CD8-positive, alpha-beta memory T cell (primary cell): Measurements from ENCODE around the gene FKBP8. TPM values are rescaled to one million over a fixed set of nuclear protein-coding genes. Genes with fewer than 3 reads are reported as not detected.
"Not testable (repeated sequence)": the region's sequence is repeated elsewhere in the genome, so short reads cannot be mapped to it uniquely, and the experiment has no call there.

ENCODE experiments used
- CTCF ChIA-PET: fragments of 350-600 bp; sonication (Branson Sonifier 250); formaldehyde crosslinking; loops from one replicate; lab custom pipeline; 2021; ENCODE audit warnings: antibody characterized with exemption; lab: Charles Lee
- POLR2A ChIA-PET: fragments of 350-600 bp; sonication (Branson Sonifier 250); formaldehyde crosslinking; loops from one replicate; lab custom pipeline; 2021; ENCODE audit warnings: antibody characterized with exemption; lab: Charles Lee
- DNase-seq, 5 donors: peaks; one replicate each; pipeline versions ENCODE4 v3.0.0 to v3.0.0-alpha.2; 2020 to 2022; ENCODE audit warnings: mixed read lengths in 1 of 5
- H3K27ac ChIP-seq: one replicate; pipeline ENCODE4 v1.7.0; 2013; ENCODE audit warnings: low read depth, mild to moderate bottlenecking, low read length, moderate library complexity
- H3K27me3 ChIP-seq: 2 replicates; pipeline ENCODE4 v1.7.0; 2013; ENCODE audit warnings: low read length, mild to moderate bottlenecking; ENCODE audit not compliant: insufficient read depth, poor library complexity, severe bottlenecking
- H3K36me3 ChIP-seq: 2 replicates; pipeline ENCODE4 v1.7.0; 2013; ENCODE audit warnings: mild to moderate bottlenecking, low read length, moderate library complexity; ENCODE audit not compliant: insufficient read depth
- H3K4me1 ChIP-seq: 2 replicates; pipeline ENCODE4 v1.7.0; 2013; ENCODE audit warnings: mild to moderate bottlenecking, low read length, moderate library complexity; ENCODE audit not compliant: insufficient read depth
- H3K4me3 ChIP-seq: 2 replicates; pipeline ENCODE4 v1.7.0; 2013; ENCODE audit warnings: mild to moderate bottlenecking, low read length
- H3K9me3 ChIP-seq: 2 replicates; pipeline ENCODE4 v1.7.0; 2013; ENCODE audit warnings: mild to moderate bottlenecking, low read length
- H3K27ac Mint-ChIP-seq, 8 donors: one replicate each; pipeline ENCODE4 v1.8.0; 2020 to 2021; ENCODE audit warnings: mixed read lengths in 8 of 8, mild to moderate bottlenecking in 6 of 8, inconsistent platforms in 3 of 8, moderate library complexity in 3 of 8
- H3K27me3 Mint-ChIP-seq, 2 donors: one replicate each; pipeline ENCODE4 v1.8.0; 2020 to 2021; ENCODE audit warnings: mixed read lengths in 2 of 2, mild to moderate bottlenecking in 1 of 2, moderate library complexity in 1 of 2
- H3K36me3 Mint-ChIP-seq, 3 donors: one replicate each; pipeline ENCODE4 v1.8.0; 2020 to 2021; ENCODE audit warnings: mixed read lengths in 3 of 3, inconsistent platforms in 1 of 3, mild to moderate bottlenecking in 1 of 3
- H3K4me1 Mint-ChIP-seq, 3 donors: one replicate each; pipeline ENCODE4 v1.8.0; 2020 to 2021; ENCODE audit warnings: mixed read lengths in 3 of 3, inconsistent platforms in 1 of 3, mild to moderate bottlenecking in 1 of 3
- H3K4me3 Mint-ChIP-seq, 7 donors: one replicate each; pipeline ENCODE4 v1.8.0; 2020 to 2021; ENCODE audit warnings: mixed read lengths in 7 of 7, mild to moderate bottlenecking in 6 of 7, moderate library complexity in 4 of 7, inconsistent platforms in 2 of 7
- H3K9me3 Mint-ChIP-seq, 5 donors: one replicate each; pipeline ENCODE4 v1.8.0; 2020 to 2022; ENCODE audit warnings: mixed read lengths in 5 of 5, mild to moderate bottlenecking in 3 of 5, moderate library complexity in 2 of 5, inconsistent platforms in 1 of 5
- polyA plus RNA-seq: library from polyadenylated mRNA; unstranded; fragments of 300-500 nt; fragmentation: Illumina TruSeq; gene quantifications from one replicate; pipeline ENCODE4 v1.2.3, GENCODE V29; 2021
- total RNA-seq, 2 experiments: library from RNA; stranded (reverse); gene quantifications; one replicate each; pipeline ENCODE4 v1.2.3, GENCODE V29; 2021

FKBP8 gene
- total and polyA plus RNA-seq, 3 experiments from 2014 or later: 138 to 170 (median 161) TPM

DNA sequence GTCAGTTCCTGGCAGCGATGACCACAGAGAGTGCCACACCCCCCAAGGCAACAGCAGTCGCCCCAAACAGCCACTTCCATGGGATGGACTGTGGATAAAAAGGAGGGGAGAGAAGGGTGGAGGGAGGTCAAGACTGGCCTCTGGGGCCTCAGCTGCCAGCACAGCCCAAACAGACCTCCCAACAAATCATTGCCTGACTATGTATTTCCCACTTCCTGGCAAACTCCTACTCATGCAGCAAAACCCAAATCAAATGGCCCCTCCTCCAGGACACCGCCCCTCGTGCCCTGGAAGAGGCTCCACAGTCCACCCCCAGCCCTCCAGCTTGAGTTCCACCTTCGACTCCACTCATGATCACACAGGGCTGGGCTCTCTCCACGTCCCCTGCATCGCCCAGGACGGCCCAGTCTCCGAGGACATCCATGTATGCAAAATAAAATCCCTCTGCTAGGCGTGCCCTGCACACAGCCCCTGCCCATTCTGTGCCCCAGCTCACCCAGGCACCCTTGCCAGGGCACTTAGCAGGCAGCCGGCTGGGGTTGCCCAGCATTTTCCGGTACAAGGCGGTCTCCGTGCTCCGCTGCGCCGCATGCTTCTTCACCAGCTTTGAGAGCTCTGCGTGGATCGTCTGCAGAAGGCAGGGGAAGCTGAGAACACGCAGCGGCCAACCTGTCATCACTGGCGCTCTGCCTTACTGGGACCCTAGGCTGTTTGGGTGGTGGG is 11.0 kb downstream of the FKBP8 start:
- H3K27ac Mint-ChIP-seq: peak overlapping the region in 1 of 8 donors; percentile 30
- Histone ChIP-seq H3K4me1 (no peaks in the 10 kb centered on the region), H3K4me3 (no peak overlapping the region), H3K36me3 (peaks cover 4% of the 10 kb centered on the region), H3K27ac (no peak overlapping the region), H3K9me3 (no peaks in the 10 kb centered on the region), H3K27me3 (no peaks in the 10 kb centered on the region)
- peaks cover 3 to 46% (median 4%) of the 10 kb centered on the region in 3 donors for H3K36me3 Mint-ChIP-seq
- H3K27me3 Mint-ChIP-seq: no peaks in the 10 kb centered on the region
- POLR2A ChIA-PET: no interaction called here
- no peak for DNase-seq
- H3K9me3 Mint-ChIP-seq: no peaks in the 10 kb centered on the region
- H3K4me1 Mint-ChIP-seq: peaks cover 0 to 3% (median 0%) of the 10 kb centered on the region in 3 donors
- CTCF ChIA-PET: interaction anchor here (1.1 kb wide), 1 partner anchor 56 kb away, joined by 3 read pairs; the partner anchor contains the start of gene REX1BD
- H3K4me3 Mint-ChIP-seq: no peak overlapping the region

DNA sequence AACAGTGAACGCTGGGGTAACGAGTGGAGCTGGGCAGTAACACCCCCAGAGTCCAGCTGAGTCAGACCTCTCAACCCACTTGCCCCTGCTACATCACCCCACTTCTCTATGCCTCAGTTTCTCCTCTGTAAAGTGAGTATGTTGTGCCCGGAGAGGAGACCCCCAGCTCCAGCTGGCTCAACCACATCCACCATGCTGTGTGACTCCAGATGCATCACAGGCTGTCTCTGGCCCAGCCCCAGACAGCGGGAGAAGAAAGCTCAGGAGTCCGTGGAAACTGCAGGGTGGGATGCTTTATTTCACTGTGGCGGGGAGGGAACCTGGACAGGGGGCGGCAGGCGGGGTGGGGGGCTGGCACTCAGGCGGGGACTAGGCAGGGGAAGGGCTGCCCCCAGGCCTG is 11.9 kb downstream of the FKBP8 start:
- Histone ChIP-seq H3K27me3 (no peaks in the 10 kb centered on the region), H3K36me3 (peaks cover 4% of the 10 kb centered on the region), H3K4me3 (no peak overlapping the region), H3K4me1 (no peaks in the 10 kb centered on the region), H3K9me3 (no peaks in the 10 kb centered on the region), H3K27ac (no peak overlapping the region)
- Mint-ChIP-seq H3K4me3 (no peak overlapping the region), H3K4me1 (peaks cover 0 to 1% (median 0%) of the 10 kb centered on the region in 3 donors), H3K9me3 (no peaks in the 10 kb centered on the region), H3K36me3 (peaks cover under 1 to 38% (median 4%) of the 10 kb centered on the region in 3 donors), H3K27ac (peak overlapping the region in 1 of 8 donors; percentile 32), H3K27me3 (no peaks in the 10 kb centered on the region)
- ChIA-PET CTCF (interaction anchor here (1.1 kb wide), 1 partner anchor 57 kb away, joined by 3 read pairs; the partner anchor contains the start of gene REX1BD), POLR2A (no interaction called here)
- no peak for DNase-seq

DNA sequence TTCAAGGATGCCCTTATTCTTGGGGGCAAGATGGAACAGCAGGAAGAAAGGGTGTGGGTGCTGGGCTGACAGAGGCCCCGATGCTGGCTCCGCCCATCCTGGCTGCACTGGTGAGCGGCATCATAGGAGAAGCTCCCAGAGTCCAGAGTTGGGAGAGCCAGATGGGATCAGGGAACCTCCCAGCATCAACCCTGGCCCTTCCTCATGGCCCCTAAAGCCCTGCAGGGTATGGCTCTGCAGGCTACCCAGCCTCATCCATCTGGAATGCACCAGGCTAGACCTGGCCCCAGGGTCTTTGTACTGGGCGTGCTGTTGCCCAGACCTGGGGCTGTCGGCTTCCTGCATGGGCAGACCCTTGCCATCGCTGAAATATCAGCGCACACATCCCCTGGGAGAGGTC is 13.6 kb downstream of the FKBP8 start:
- Histone ChIP-seq H3K9me3 (no peaks in the 10 kb centered on the region), H3K36me3 (peaks cover 4% of the 10 kb centered on the region), H3K4me1 (no peaks in the 10 kb centered on the region), H3K27ac (no peak overlapping the region), H3K27me3 (no peaks in the 10 kb centered on the region), H3K4me3 (no peak overlapping the region)
- ChIA-PET CTCF (interaction anchor here (1.0 kb wide), 1 partner anchor 10 kb away, joined by 4 read pairs; no protein-coding TSS in a partner anchor), POLR2A (no interaction called here)
- Mint-ChIP-seq H3K4me1 (no peaks in the 10 kb centered on the region), H3K36me3 (peaks cover 0 to 25% (median 0%) of the 10 kb centered on the region in 3 donors), H3K9me3 (no peaks in the 10 kb centered on the region), H3K27ac (no peak overlapping the region), H3K4me3 (no peak overlapping the region), H3K27me3 (no peaks in the 10 kb centered on the region)
- no peak for DNase-seq

DNA sequence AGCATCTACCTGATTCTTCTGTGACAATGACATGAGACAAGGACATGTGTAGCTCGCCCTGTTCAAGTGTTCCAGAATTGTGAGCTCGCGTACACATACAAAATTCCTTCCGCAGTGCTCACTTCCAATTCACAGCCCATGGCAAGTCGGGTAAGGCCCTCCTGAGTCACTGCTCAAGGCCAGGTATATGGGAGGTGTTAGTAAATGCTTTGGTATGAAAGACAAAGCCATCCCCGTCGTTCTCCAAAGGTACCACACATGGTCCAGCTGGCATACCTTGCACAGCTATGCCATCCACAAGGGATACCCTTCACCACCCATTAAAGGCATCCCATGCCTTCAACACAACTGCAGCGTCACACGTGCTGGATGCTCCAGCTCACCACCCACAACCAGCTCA is 17.1 kb downstream of the FKBP8 start:
- H3K36me3 Mint-ChIP-seq: peaks cover 0 to 7% (median 0%) of the 10 kb centered on the region in 3 donors
- CTCF ChIA-PET: interaction anchor here (0.8 to 1.2 kb wide), 4 partner anchors 8 to 75 kb away, joined by 3 to 4 read pairs (median 4); partner anchors contain the start of gene REX1BD
- H3K4me1 ChIP-seq: peaks cover 5% of the 10 kb centered on the region
- DNase-seq: no peak
- no peak overlapping the region for H3K27ac Mint-ChIP-seq
- no peaks in the 10 kb centered on the region for H3K9me3 ChIP-seq
- POLR2A ChIA-PET: interaction anchor here (0.6 kb wide), 1 partner anchor 19 kb away, joined by 3 read pairs; no protein-coding TSS in a partner anchor
- H3K4me3 Mint-ChIP-seq: no peak overlapping the region
- no peaks in the 10 kb centered on the region for H3K27me3 Mint-ChIP-seq
- H3K36me3 ChIP-seq: no peaks in the 10 kb centered on the region
- peaks cover 3 to 6% (median 5%) of the 10 kb centered on the region in 3 donors for H3K4me1 Mint-ChIP-seq
- H3K4me3 ChIP-seq: no peak overlapping the region
- H3K27ac ChIP-seq: no peak overlapping the region
- H3K9me3 Mint-ChIP-seq: no peaks in the 10 kb centered on the region
- H3K27me3 ChIP-seq: no peaks in the 10 kb centered on the region

DNA sequence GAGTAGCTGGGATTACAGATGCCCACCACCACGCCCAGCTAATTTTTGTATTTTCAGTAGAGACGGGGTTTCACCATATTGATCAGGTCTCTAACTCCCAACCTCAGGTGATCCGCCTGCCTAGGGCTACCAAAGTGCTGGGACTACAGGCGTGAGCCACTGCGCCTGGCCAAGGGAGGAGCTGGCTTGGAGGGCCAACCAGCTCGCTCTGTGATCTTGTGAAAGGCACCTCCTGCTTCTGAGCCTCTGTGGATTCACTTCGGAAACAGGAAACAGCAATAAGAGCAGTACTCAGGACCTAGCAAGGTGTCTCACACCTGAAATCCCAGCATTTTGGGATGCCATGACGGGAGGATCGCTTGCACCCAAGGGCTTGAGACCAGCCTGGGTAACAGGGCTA is 19.5 kb downstream of the FKBP8 start:
- Mint-ChIP-seq H3K9me3 (no peaks in the 10 kb centered on the region), H3K36me3 (peaks cover 0 to 14% (median 0%) of the 10 kb centered on the region in 3 donors), H3K27me3 (peaks cover 0 to 2% of the 10 kb centered on the region in 2 donors), H3K4me1 (peaks cover 17 to 19% (median 17%) of the 10 kb centered on the region in 3 donors), H3K4me3 (no peak overlapping the region), H3K27ac (peak overlapping the region in 1 of 8 donors; percentile 36)
- no peak overlapping the region for H3K4me3 ChIP-seq
- H3K36me3 ChIP-seq: no peaks in the 10 kb centered on the region
- no peaks in the 10 kb centered on the region for H3K27me3 ChIP-seq
- peaks cover 13% of the 10 kb centered on the region for H3K4me1 ChIP-seq
- H3K9me3 ChIP-seq: no peaks in the 10 kb centered on the region
- POLR2A ChIA-PET: interaction anchor here (0.6 kb wide), 1 partner anchor 1215 kb away, joined by 4 read pairs; the partner anchor contains the start of gene DDA1
- no peak overlapping the region for H3K27ac ChIP-seq
- no peak for DNase-seq
- CTCF ChIA-PET: interaction anchor here (0.9 to 6.6 kb wide), 3 partner anchors 48 to 70 kb away, joined by 3 to 41 read pairs (median 3); partner anchors contain the start of genes REX1BD and UBA52

DNA sequence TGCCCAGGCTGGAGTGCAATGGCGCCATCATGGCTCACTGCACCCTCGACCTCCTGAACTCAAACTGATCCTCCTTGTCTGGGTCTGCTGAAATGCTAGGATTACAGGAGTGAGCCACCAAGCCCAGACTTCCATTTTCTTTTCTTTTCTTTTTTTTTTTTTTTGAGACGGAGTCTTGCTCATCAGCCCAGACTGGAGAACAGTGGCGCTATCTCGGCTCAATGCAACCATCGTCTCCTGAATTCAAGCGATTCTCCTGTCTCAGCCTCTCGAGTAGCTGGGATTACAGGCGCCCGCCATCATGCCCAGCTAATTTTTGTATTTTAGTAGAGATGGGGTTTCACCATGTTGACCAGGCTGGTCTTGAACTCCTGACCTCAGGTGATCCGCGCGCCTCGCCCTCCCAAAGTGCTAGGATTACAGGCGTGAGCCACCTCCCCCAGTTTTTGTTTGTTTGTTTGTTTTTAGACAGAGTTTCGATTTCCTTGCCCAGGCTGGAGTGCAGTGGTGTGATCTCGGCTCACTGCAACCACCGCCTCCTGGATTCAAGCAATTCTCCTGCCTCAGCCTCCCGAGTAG is 20.4 kb downstream of the FKBP8 start:
- DNase-seq: not testable (repeated sequence)
- peak overlapping the region in 5 of 7 donors; percentile 91 to 98 (median 95) for H3K4me3 Mint-ChIP-seq

DNA sequence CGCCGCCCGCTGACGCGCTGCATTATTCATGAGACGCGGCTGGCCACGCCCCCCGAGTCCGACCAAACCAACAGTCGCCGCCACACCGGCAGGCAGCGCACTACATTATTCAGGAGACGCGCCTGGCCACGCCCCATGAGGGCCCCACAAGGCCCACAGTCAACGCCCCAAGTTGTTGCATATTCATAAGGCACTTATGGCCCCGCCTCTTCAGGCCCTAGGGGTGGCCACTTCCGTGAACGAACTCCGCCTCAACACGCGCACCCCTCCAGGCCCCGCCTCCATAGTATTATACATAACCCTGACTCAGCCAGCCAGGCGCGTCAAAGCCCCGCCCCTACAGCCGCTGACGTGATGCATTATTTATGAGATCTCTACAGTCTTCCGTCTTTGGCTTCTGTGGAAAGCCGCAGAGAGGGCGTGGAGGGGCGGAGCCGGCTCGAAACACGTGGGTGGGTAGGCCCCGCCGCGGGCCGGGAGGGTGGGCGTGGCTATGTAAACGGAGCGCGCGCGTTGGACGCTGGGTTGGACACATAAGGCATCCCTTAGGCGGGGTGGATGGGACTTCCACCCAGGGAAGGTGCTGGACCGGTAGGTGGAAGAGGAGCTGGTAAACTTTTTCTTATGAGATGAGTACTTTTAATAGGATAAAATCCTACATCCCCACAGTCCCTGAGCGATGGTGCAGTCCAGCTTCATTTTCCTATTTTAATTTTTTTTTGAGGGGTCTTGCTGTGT is 21.1 kb downstream of the FKBP8 start:
- Mint-ChIP-seq H3K9me3 (no peaks in the 10 kb centered on the region), H3K36me3 (peaks cover 0 to 14% (median 0%) of the 10 kb centered on the region in 3 donors), H3K4me1 (peaks cover 21 to 28% (median 25%) of the 10 kb centered on the region in 3 donors), H3K27ac (peak overlapping the region; percentile 79 to 99 (median 96)), H3K27me3 (peaks cover 0 to 2% of the 10 kb centered on the region in 2 donors), H3K4me3 (peak overlapping the region; percentile 87 to 98 (median 94))
- peak; percentile 100 for DNase-seq
- CTCF ChIA-PET: interaction anchor here (0.9 to 6.6 kb wide), 12 partner anchors 14 to 397 kb away, joined by 3 to 81 read pairs (median 8); partner anchors contain the start of genes COPE, DDX49, FKBP8 and REX1BD
- Histone ChIP-seq H3K27ac (peak overlapping the region; percentile 92), H3K4me1 (peaks cover 13% of the 10 kb centered on the region), H3K27me3 (no peaks in the 10 kb centered on the region), H3K9me3 (no peaks in the 10 kb centered on the region), H3K36me3 (no peaks in the 10 kb centered on the region), H3K4me3 (peak overlapping the region; percentile 4)
- POLR2A ChIA-PET: interaction anchor here (0.6 to 3.5 kb wide), 9 partner anchors 14 to 310 kb away, joined by 3 to 38 read pairs (median 6); partner anchors contain the start of genes KXD1, REX1BD, UBA52 and UPF1

More for the DNA sequence above, 20.4 kb downstream of the FKBP8 start:
- H3K27me3 ChIP-seq, H3K9me3 ChIP-seq, H3K9me3 Mint-ChIP-seq, H3K27me3 Mint-ChIP-seq, H3K36me3 ChIP-seq: not testable (repeated sequence)
- ChIA-PET POLR2A (interaction anchor here (0.7 to 2.6 kb wide), 6 partner anchors 16 to 309 kb away, joined by 3 to 17 read pairs (median 6); partner anchors contain the start of genes KXD1, REX1BD, UBA52 and UPF1), CTCF (interaction anchor here (0.9 to 6.6 kb wide), 9 partner anchors 21 to 71 kb away, joined by 3 to 71 read pairs (median 5); partner anchors contain the start of genes FKBP8, REX1BD and UBA52)
- H3K27ac ChIP-seq: peak overlapping the region; percentile 78
- H3K4me3 ChIP-seq: peak overlapping the region; percentile 4
- H3K36me3 Mint-ChIP-seq: peaks cover 0 to 14% (median 0%) of the 10 kb centered on the region in 3 donors
- peaks cover 19 to 26% (median 20%) of the 10 kb centered on the region in 3 donors for H3K4me1 Mint-ChIP-seq
- H3K27ac Mint-ChIP-seq: peak overlapping the region in 7 of 8 donors; percentile 79 to 99 (median 96)
- H3K4me1 ChIP-seq: peaks cover 13% of the 10 kb centered on the region
